MCF 10A (cell line): ENCODE results near the gene ANKRD62. TPM values are rescaled to one million over a fixed set of nuclear protein-coding genes. Genes with fewer than 3 reads are reported as not detected.

ENCODE experiments used
- BruUV-seq: library from RNA; stranded (reverse); fragments of 400-500 nt; replicated peaks from 2 replicates; lab custom pipeline; 2021; lab: Mats Ljungman, UMichigan
- CTCF ChIA-PET: fragments of 300-600 bp; sonication (Branson Sonifier 250); formaldehyde crosslinking; extraction: SDS; loops from one replicate; lab custom pipeline; 2021; ENCODE audit warnings: antibody characterized with exemption, inconsistent platforms; lab: Yijun Ruan, JAX
- POLR2A ChIA-PET: fragments of 300-600, 350-650 bp; sonication (Branson Sonifier 250); formaldehyde crosslinking; extraction: SDS; loops from one replicate; lab custom pipeline; 2020; ENCODE audit warnings: antibody characterized with exemption, inconsistent platforms; lab: Yijun Ruan, JAX
- DNase-seq: peaks from one replicate; pipeline ENCODE4 v3.0.0-alpha.2; 2018; ENCODE audit not compliant: unreplicated experiment
- H3K27ac Mint-ChIP-seq: one replicate; pipeline ENCODE4 v1.8.0; 2022; ENCODE audit warnings: mild to moderate bottlenecking, low read depth, mixed read lengths; ENCODE audit not compliant: unreplicated experiment
- H3K27me3 Mint-ChIP-seq: one replicate; pipeline ENCODE4 v1.8.0; 2022; ENCODE audit warnings: mixed read lengths; ENCODE audit not compliant: insufficient read depth, unreplicated experiment
- H3K36me3 Mint-ChIP-seq: one replicate; pipeline ENCODE4 v1.8.0; 2022; ENCODE audit warnings: mild to moderate bottlenecking, moderate library complexity, mixed read lengths; ENCODE audit not compliant: insufficient read depth, unreplicated experiment
- H3K4me1 Mint-ChIP-seq: one replicate; pipeline ENCODE4 v1.8.0; 2022; ENCODE audit warnings: mixed read lengths; ENCODE audit not compliant: insufficient read depth, unreplicated experiment
- H3K4me3 Mint-ChIP-seq: one replicate; pipeline ENCODE4 v1.8.0; 2022; ENCODE audit warnings: mild to moderate bottlenecking, moderate library complexity, mixed read lengths; ENCODE audit not compliant: unreplicated experiment
- H3K9me3 Mint-ChIP-seq: one replicate; pipeline ENCODE4 v1.8.0; 2022; ENCODE audit warnings: mixed read lengths; ENCODE audit not compliant: unreplicated experiment
- CTCF ChIP-seq: fragments of 200-600 bp; IDR thresholded peaks from one replicate; pipeline ENCODE4 v1.8.0; 2022; ENCODE audit warnings: antibody characterized with exemption, mild to moderate bottlenecking; ENCODE audit not compliant: unreplicated experiment
- intact Hi-C: fragments of 100-400 bp; cut with micrococcal nuclease; formaldehyde crosslinking; loops from 2 replicates; pipeline ENCODE4 v1.14.1; 2022
- total RNA-seq: library from RNA; stranded (reverse); gene quantifications from 2 replicates; pipeline ENCODE4 v1.2.3, GENCODE V29; 2022

ANKRD62 gene
- total RNA-seq, 1 experiment from 2014 or later: not detected

- H3K9me3 Mint-ChIP-seq: no peaks in the 10 kb centered on the region
- DNase-seq: no peak
- no peaks in the 10 kb centered on the region for H3K27me3 Mint-ChIP-seq
- no peaks in the 10 kb centered on the region for H3K36me3 Mint-ChIP-seq
- ChIA-PET CTCF (interaction anchor here (0.6 to 3.8 kb wide), 12 partner anchors 10 to 840 kb away, joined by 3 to 30 read pairs (median 3); no protein-coding TSS in a partner anchor), POLR2A (no interaction called here)
- BruUV-seq: no TSS peak
- H3K4me1 Mint-ChIP-seq: peaks cover 16% of the 10 kb centered on the region
- no peak overlapping the region for H3K4me3 Mint-ChIP-seq
- intact Hi-C loops: loop anchor here (1.0 kb wide), 1 partner anchor 146 kb away; no protein-coding TSS in a partner anchor
- no peak for TF ChIP-seq CTCF
- no peak overlapping the region for H3K27ac Mint-ChIP-seq
Measured at GRCh38 chr18:12091538-12092141, 2.0 kb upstream of the ANKRD62 start.

GRCh38 chr18:12092398-12093229 is 1.0 kb upstream of the ANKRD62 start:
- Mint-ChIP-seq H3K27ac (no peak overlapping the region), H3K27me3 (no peaks in the 10 kb centered on the region), H3K4me1 (peaks cover 9% of the 10 kb centered on the region), H3K36me3 (no peaks in the 10 kb centered on the region), H3K9me3 (no peaks in the 10 kb centered on the region), H3K4me3 (no peak overlapping the region)
- CTCF ChIA-PET: interaction anchor here (0.6 to 3.8 kb wide), 13 partner anchors 9 to 839 kb away, joined by 3 to 30 read pairs (median 3); no protein-coding TSS in a partner anchor
- BruUV-seq: no TSS peak
- DNase-seq: peak; percentile 24
- TF ChIP-seq CTCF: no peak
- POLR2A ChIA-PET: no interaction called here
- intact Hi-C loops: loop anchor here (1.0 kb wide), 1 partner anchor 145 kb away; no protein-coding TSS in a partner anchor

GRCh38 chr18:12098374-12098773 is 4.7 kb downstream of the ANKRD62 start:
- POLR2A ChIA-PET: no interaction called here
- H3K4me1 Mint-ChIP-seq: no peaks in the 10 kb centered on the region
- no peak overlapping the region for H3K4me3 Mint-ChIP-seq
- DNase-seq: no peak
- intact Hi-C loops: no loop called here
- no peaks in the 10 kb centered on the region for H3K27me3 Mint-ChIP-seq
- H3K9me3 Mint-ChIP-seq: no peaks in the 10 kb centered on the region
- CTCF ChIA-PET: no interaction called here
- no peak for TF ChIP-seq CTCF
- H3K27ac Mint-ChIP-seq: no peak overlapping the region
- no peaks in the 10 kb centered on the region for H3K36me3 Mint-ChIP-seq
- no TSS peak for BruUV-seq

- intact Hi-C loops: no loop called here
- Mint-ChIP-seq H3K4me1 (no peaks in the 10 kb centered on the region), H3K27me3 (peaks cover 3% of the 10 kb centered on the region), H3K9me3 (no peaks in the 10 kb centered on the region), H3K27ac (no peak overlapping the region), H3K36me3 (no peaks in the 10 kb centered on the region), H3K4me3 (no peak overlapping the region)
- ChIA-PET CTCF (no interaction called here), POLR2A (no interaction called here)
- no TSS peak for BruUV-seq
- no peak for DNase-seq
- TF ChIP-seq CTCF: no peak
Measured at GRCh38 chr18:12099160-12099559, 5.5 kb downstream of the ANKRD62 start.
